ENCODE results near the gene ZSWIM6. TPM values are rescaled to one million over a fixed set of nuclear protein-coding genes. Genes with fewer than 3 reads are reported as not detected.

ZSWIM6 gene
- total RNA-seq, 1 experiment from 2014 or later, result 10.8 TPM

DNA sequence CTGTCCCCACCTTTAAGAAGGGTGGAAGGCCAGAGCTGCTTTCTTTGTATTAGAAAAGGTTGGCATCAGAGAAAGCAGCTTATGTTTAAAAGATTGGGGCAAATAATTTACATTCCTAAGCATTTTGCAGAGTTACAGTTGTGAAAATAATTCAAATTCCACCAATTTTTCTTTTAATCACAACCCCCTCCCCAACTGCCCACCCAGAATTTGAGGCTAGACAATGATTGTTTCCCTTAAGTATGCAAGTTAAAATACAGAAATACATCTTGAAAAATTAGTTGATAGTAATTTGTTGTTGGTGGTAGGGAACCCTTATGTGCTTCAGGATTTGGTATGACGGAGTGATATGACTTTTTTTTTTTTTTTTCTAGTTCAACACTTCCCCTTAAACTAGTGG lies 133.0 kb downstream of the ZSWIM6 start:
- no peaks in the 10 kb centered on the region; the same call in 1 of the 2 replicates for H3K4me1 ChIP-seq (ENCODE audit: control insufficient read depth, insufficient read depth, low read length)

DNA sequence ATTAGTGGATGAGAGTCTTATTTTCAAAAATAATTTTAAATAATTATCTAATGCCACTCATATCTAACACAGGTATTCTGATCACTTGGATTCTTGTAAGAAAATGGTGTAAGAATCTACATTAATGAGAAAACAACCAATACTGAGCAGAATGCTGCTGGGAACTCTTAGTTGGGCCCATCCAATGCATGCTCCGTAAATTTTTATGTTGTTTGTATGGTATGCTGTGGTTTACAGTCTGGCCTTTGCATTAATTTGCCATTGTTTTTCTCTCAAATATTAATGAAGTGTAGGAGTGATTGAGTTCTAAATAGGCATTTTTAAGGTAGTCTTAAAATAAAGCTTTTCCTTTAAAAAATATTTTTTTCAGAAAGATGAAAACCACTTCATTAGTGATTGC lies 133.4 kb downstream of the ZSWIM6 start:
- no peak overlapping the region for H3K27ac ChIP-seq (ENCODE audit: low read length)
- TF ChIP-seq, protein P1, sequence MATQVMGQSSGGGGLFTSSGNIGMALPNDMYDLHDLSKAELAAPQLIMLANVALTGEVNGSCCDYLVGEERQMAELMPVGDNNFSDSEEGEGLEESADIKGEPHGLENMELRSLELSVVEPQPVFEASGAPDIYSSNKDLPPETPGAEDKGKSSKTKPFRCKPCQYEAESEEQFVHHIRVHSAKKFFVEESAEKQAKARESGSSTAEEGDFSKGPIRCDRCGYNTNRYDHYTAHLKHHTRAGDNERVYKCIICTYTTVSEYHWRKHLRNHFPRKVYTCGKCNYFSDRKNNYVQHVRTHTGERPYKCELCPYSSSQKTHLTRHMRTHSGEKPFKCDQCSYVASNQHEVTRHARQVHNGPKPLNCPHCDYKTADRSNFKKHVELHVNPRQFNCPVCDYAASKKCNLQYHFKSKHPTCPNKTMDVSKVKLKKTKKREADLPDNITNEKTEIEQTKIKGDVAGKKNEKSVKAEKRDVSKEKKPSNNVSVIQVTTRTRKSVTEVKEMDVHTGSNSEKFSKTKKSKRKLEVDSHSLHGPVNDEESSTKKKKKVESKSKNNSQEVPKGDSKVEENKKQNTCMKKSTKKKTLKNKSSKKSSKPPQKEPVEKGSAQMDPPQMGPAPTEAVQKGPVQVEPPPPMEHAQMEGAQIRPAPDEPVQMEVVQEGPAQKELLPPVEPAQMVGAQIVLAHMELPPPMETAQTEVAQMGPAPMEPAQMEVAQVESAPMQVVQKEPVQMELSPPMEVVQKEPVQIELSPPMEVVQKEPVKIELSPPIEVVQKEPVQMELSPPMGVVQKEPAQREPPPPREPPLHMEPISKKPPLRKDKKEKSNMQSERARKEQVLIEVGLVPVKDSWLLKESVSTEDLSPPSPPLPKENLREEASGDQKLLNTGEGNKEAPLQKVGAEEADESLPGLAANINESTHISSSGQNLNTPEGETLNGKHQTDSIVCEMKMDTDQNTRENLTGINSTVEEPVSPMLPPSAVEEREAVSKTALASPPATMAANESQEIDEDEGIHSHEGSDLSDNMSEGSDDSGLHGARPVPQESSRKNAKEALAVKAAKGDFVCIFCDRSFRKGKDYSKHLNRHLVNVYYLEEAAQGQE (IDR thresholded peaks at IDR 0.05; ENCODE audit: insufficient read depth in 1 of 2, low read depth in 2 of 2, low read length in 1 of 2), result no peak
- no peak for TF ChIP-seq POLR2AphosphoS5 (IDR thresholded peaks at IDR 0.05; ENCODE audit: low read depth, low read length)
- TF ChIP-seq TCF7L2 (IDR thresholded peaks at IDR 0.05; ENCODE audit: low read depth, low read length), result no peak
- TF ChIP-seq, protein P2, sequence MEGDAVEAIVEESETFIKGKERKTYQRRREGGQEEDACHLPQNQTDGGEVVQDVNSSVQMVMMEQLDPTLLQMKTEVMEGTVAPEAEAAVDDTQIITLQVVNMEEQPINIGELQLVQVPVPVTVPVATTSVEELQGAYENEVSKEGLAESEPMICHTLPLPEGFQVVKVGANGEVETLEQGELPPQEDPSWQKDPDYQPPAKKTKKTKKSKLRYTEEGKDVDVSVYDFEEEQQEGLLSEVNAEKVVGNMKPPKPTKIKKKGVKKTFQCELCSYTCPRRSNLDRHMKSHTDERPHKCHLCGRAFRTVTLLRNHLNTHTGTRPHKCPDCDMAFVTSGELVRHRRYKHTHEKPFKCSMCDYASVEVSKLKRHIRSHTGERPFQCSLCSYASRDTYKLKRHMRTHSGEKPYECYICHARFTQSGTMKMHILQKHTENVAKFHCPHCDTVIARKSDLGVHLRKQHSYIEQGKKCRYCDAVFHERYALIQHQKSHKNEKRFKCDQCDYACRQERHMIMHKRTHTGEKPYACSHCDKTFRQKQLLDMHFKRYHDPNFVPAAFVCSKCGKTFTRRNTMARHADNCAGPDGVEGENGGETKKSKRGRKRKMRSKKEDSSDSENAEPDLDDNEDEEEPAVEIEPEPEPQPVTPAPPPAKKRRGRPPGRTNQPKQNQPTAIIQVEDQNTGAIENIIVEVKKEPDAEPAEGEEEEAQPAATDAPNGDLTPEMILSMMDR (IDR thresholded peaks at IDR 0.05), result no peak
- TF ChIP-seq SIN3A (IDR thresholded peaks at IDR 0.05; ENCODE audit: borderline replicate concordance, insufficient read depth, low read depth, low read length), result no peak
- H3K4me1 ChIP-seq (ENCODE audit: control insufficient read depth, insufficient read depth, low read length), result no peaks in the 10 kb centered on the region; the same call in 1 of the 2 replicates
- no peak overlapping the region for H3K4me3 ChIP-seq (ENCODE audit: low read depth in 2 of 2, low read length in 2 of 2)
- DNase-seq (ENCODE audit: low read depth, low spot score) (no peak), ATAC-seq (no peak)
- in situ Hi-C loops (cut with HindIII; ENCODE audit: low pct_unique_long_range_greater_than_20kb, low sequenced_read_pairs) (no loop called here), intact Hi-C loops (cut with micrococcal nuclease; ENCODE audit: unreplicated experiment) (no loop called here)
- H3K36me3 ChIP-seq (ENCODE audit: control insufficient read depth, insufficient read depth, low read length), result no peaks in the 10 kb centered on the region
- H3K9me3 ChIP-seq (ENCODE audit: control insufficient read depth, insufficient read depth, low read depth, low read length), result no peaks in the 10 kb centered on the region
- CTCF ChIA-PET, result no interaction called here
- no peaks in the 10 kb centered on the region for H3K27me3 ChIP-seq (ENCODE audit: control insufficient read depth, insufficient read depth, low read length)
- no TSS peak for BruUV-seq (replicated peaks)
- POLR2A ChIA-PET, result no interaction called here

More for the DNA sequence above, 133.0 kb downstream of the ZSWIM6 start:
- TF ChIP-seq, protein P1 (IDR thresholded peaks at IDR 0.05; ENCODE audit: insufficient read depth in 1 of 2, low read depth in 2 of 2, low read length in 1 of 2), result no peak
- TF ChIP-seq SIN3A (IDR thresholded peaks at IDR 0.05; ENCODE audit: borderline replicate concordance, insufficient read depth, low read depth, low read length) (no peak), TCF7L2 (IDR thresholded peaks at IDR 0.05; ENCODE audit: low read depth, low read length) (no peak), POLR2AphosphoS5 (IDR thresholded peaks at IDR 0.05; ENCODE audit: low read depth, low read length) (no peak)
- TF ChIP-seq, protein P2 (IDR thresholded peaks at IDR 0.05), result no peak
- in situ Hi-C loops (cut with HindIII; ENCODE audit: low pct_unique_long_range_greater_than_20kb, low sequenced_read_pairs) (no loop called here), intact Hi-C loops (cut with micrococcal nuclease; ENCODE audit: unreplicated experiment) (no loop called here)
- BruUV-seq (replicated peaks), result no TSS peak
- no peaks in the 10 kb centered on the region for H3K9me3 ChIP-seq (ENCODE audit: control insufficient read depth, insufficient read depth, low read depth, low read length)
- ATAC-seq, result no peak
- DNase-seq (ENCODE audit: low read depth, low spot score), result no peak
- H3K4me3 ChIP-seq (ENCODE audit: low read depth in 2 of 2, low read length in 2 of 2), result no peak overlapping the region
- H3K27ac ChIP-seq (ENCODE audit: low read length), result no peak overlapping the region
- H3K36me3 ChIP-seq (ENCODE audit: control insufficient read depth, insufficient read depth, low read length), result no peaks in the 10 kb centered on the region
- no peaks in the 10 kb centered on the region for H3K27me3 ChIP-seq (ENCODE audit: control insufficient read depth, insufficient read depth, low read length)
- POLR2A ChIA-PET, result no interaction called here
- CTCF ChIA-PET, result no interaction called here
